Activated naive CD4-positive, alpha-beta T cell (primary cell): ENCODE results near the gene CALCR.
"Not testable (repeated sequence)": the region's sequence is repeated elsewhere in the genome, so short reads cannot be mapped to it uniquely, and the experiment has no call there.

Experiments used
- DNase-seq, 4 experiments: peaks; one replicate each; lab custom pipeline; 2025; lab: John Stamatoyannopoulos, UW

The CALCR gene

DNA sequence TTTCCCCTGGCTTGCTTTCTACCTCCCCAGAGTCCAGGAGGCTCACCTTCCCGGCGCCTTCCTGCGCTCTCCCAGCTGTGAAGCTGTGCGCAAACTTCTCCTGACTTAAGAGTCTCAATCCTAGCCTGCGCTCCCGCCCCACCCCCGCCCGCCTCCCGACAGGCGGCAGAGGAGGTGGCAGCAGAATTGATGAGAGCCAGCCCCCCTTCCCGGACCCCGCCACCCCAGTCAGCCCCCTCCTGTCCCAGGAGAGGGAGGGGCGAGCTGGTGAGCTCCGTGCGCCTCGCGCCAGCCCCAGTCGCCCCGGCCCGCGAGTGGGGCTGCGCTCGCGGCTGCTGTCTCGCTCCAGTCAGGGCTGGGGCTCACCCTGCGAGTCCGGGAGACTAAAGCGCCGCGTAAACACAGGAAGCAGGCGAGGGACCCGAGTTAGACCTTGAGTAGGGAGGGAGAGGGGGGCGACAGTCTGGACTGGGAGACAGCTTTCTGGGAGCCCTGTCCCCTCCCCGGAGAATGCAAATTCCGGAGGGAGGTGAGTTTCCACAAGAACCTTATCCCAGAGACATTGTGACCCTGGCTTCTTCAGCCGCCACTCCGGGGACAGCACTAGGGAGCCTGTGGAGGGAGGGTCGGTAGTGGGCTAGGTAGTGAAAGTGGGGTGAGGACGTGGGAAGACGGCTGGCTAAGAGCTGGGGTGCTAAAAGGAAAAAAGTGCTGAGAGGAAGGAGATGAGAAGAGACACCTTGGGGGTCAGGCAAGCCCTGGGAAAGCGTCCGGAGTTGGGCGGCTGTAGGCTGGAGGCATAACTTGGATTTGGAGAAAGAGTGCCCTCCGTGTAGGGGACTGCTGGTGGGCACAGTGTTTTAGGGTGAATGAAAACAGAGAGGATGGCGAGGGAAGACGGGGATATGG is at the start of gene CALCR:
Gene CALCR, minus strand, starts transcription at position 79 of the 909 bp plus-strand sequence. CDS start 87,743 bp downstream, outside the sequence.
- DNase-seq: no peak

DNA sequence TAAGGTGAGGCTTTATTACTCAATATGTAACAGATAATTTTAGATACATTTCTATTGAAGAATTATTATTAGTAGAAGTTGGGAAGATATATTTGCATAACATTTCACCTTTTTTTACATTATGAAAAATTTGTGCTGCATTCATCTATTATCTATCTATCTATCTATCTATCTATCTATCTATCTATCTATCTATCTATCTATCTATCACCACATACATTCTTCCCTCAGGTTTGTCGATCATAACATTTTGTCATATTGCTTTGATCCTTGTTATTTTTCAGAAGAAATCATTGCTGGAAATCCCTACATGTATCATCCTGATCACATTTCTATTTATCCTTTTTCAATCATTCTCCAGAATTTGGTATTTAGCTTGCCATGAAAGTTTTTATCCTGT is 49.3 kb upstream of the CALCR start:
- no peak for DNase-seq

GRCh38 chr7:93622036-93623033 is 47.8 kb upstream of the CALCR start:
- DNase-seq: no peak

DNA sequence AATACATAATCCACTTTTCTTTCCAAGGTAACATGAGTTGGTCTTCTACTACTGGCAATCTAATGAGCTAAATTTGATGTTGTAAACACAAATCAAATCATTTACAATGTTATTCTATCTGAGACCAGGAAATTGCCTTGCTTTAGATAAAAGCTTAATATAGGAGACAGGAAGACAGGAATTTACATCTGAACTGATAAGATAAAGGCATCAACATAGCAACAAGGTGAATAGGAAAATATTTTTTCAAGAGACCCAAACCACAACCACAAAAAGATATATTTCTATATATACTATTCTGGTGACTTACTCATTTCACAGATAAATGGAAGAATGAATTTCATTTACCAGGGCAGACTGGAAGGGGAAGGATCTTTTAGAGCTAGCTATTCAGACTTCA is 46.3 kb upstream of the CALCR start:
- DNase-seq: no peak

GRCh38 chr7:93620057-93620456 is 45.5 kb upstream of the CALCR start:
- no peak for DNase-seq

DNA sequence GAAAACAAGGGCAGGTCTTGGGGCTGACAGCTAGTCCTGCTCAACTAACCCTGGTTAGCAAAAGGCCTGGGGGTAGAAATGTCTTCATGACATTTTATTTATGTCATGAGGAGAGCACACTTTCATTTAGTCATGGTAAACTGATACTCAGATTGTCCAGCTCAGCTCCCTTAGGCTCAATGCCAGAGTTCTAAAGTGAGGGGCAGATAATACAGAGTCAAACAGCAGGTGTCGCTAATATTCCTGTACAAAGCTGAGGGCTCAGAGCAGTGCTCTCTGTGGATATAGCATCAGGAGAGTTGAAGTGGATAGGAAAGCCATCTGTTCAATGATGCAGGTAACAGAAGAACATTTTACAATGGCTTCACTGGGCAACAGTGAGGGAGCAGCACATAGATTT is 26.8 kb upstream of the CALCR start:
- no peak for DNase-seq

GRCh38 chr7:93594250-93594649 is 19.7 kb upstream of the CALCR start:
- DNase-seq: no peak

GRCh38 chr7:93592588-93593266 is 18.2 kb upstream of the CALCR start:
- DNase-seq: no peak

GRCh38 chr7:93591224-93592050 is 16.9 kb upstream of the CALCR start:
- not testable (repeated sequence) for DNase-seq

DNA sequence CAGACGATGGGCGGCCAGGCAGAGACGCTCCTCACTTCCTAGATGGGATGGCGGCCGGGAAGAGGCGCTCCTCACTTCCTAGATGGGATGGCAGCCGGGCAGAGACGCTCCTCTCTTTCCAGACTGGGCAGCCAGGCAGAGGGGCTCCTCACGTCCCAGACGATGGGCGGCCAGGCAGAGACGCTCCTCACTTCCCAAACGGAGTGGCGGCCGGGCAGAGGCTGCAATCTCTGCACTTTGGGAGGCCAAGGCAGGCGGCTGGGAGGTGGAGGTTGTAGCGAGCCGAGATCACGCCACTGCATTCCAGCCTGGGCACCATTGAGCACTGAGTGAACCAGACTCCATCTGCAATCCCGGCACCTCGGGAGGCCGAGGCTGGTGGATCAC is 11.9 kb upstream of the CALCR start:
- not testable (repeated sequence) for DNase-seq

DNA sequence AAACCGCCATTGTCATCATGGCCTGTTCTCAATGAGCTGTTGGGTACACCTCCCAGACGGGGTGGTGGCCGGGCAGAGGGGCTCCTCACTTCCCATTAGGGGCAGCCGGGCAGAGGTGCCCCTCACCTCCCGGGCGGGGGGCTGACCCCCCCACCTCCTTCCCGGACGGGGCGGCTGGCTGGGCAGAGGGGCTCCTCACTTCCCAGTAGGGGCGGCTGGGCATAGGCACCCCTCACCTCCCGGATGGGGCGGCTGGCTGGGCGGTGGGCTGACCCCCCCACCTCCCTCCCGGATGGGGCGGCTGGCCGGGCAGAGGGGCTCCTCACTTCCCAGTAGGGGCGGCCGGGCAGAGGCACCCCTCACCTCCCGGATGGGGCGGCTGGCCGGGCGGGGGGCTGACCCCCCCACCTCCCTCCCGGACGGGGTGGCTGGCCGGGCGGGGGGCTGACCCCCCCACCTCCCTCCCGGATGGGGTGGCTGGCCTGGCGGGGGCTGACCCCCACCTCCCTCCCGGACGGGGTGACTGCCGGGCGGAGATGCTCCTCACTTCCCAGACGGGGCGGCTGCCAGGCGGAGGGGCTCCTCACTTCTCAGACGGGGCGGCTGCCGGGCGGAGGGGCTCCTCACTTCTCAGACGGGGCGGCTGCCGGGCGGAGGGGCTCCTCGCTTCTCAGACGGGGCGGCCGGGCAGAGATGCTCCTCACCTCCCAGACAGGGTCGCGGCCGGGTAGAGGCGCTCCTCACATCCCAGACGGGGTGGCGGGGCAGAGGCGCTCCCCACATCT is 11.4 kb upstream of the CALCR start:
- DNase-seq: not testable (repeated sequence)

DNA sequence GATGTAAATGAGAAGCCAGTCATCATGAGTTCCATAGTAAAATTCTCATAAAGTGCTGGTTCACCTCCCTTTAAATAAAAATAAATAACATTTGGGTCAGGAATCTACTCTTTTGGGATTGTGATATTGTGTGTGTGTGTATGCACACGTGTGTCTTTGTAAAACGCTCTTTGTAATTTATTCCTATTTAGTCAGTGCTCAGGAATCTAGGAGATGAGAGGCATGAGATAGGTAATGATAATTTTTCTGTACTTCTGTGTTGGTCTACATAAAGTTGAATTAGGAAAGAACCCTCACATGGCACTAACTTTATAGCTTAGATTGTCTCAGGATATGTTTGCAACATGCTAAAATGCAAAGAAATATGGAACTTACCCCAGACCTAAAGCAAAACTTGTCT is 4.9 kb upstream of the CALCR start:
- DNase-seq: no peak

DNA sequence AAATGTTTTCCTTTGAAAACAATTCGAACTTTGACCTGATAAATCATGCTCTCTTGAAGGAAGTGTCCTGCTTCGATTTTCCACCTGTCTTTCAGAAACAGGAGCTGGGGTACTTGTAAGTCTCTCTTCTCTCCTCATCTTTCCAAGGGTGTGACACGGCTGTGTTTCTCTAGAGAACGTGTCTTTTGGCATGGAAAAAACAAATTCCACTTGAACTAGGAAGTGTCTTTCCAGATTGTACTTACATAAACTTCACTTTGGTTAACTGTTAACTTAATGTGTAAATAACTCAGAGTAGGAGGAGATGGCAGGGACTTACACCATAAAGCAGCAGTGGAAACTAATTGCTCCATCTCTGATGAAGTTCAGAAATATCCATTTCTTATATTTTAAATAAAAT is 4.2 kb upstream of the CALCR start:
- DNase-seq: no peak

DNA sequence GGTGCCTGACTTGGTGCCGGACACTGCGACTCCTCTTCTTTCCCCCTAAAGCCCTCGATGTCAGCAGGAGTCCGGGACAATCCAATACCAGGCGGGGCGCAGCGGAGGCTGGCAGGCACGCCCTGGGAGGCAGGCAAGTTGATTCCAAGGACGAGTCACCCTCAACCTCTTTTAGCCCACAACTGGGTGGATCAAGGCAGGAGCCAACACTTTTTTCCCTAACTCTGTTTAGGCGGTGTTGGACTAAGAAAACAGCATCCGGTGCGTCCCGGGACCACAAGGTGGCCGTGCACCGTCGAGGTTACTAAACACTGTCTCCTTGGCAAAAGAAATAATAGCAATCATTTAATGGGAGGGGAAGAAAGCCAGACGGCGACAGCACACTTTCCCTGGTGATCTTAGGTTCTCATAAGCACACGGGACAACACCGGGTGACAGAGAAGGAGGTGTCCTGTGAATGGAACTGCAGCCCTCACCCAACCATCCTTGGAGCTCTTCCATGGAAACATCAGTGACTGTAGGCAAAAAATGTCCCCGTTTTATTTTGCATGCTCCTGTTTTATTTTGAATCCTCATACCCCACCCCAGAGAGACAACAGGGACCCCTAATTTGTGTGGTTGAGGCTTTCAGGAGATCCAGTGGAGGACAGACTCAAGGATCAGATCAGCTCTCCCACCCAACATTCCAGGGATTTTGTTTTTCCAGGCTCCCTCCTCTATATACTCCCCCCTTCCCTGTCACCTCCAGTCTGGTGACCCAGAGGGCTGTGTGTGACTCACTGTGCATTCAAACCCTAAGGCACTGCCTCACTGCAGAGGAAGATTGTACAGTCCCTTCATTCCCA is 1.3 kb upstream of the CALCR start:
- no peak for DNase-seq

DNA sequence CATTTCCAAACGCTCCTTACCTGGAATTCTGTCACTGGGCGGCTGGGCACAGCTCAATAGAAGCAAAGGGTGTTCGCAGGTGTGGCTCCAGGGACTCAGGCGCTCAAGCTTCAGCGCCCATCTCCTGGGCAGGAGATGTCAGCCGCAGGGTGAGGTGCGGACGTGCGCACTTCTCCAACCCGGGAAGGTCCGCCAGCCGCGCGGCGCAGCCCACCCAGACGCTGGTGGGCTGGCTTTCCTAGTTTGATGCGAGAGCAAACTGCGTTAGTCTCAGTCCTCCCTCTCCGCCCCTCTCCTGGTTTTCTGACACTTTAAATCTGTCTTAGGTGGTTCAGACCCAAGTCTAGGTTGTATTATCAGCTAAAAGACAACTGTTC is 267 bp downstream of the CALCR start:
- no peak for DNase-seq

DNA sequence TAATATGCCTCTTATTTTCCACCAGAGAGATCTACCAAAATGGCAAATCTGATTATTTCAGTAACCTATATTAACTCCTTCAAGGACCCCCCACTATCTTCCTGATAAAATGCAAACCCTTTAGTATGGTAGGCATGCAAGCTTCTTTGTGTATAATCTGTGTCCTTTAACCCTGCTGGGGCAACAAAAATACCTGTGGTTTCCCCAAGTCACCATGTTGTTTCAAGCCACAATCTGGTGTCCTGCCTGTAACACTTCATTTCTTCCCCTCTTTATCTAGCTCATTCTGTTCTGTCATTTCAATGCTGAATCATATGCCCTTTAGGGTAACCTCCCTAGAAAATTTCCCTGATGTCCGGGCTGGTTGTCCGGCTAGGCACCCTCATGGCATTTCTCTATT is 5.3 kb downstream of the CALCR start:
- no peak for DNase-seq

GRCh38 chr7:93566876-93567275 is 7.6 kb downstream of the CALCR start:
- no peak for DNase-seq

DNA sequence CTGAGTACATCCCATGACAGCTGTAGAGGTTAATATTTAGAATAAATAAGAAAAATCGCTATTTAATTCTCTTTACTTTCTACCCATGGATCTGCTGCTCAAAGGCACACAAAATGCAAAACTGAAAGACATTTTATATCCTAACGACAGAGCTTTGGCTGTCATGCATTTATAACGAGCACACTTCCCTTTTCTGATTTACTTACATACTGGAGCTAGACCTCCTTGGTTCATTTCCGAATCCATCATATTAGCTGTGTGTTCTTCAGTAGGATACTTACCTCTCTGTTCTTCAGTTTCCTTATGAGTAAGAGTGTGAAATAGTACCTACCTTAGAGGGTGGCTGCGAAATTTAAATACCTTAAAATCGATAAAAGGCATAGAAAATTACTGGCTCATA is 10.9 kb downstream of the CALCR start:
- DNase-seq: no peak

DNA sequence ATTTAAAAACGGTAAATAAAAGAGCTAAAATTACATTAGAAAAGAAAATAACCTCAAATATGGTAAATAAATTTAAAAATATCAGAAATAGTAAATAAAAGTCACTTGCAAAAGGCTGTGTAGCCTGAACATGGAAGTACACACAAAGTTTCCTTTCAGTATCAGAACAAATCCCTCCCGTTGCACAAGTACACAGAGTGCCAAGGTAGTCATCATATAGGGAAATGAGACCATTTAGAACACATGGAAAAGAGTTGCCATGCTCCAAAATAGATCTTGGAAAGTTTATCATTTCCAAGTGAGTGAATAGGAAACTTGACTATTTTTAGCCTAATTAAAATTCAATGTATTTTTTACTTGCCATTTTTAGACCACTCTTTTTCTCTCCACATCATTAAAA is 11.6 kb downstream of the CALCR start:
- DNase-seq: no peak

DNA sequence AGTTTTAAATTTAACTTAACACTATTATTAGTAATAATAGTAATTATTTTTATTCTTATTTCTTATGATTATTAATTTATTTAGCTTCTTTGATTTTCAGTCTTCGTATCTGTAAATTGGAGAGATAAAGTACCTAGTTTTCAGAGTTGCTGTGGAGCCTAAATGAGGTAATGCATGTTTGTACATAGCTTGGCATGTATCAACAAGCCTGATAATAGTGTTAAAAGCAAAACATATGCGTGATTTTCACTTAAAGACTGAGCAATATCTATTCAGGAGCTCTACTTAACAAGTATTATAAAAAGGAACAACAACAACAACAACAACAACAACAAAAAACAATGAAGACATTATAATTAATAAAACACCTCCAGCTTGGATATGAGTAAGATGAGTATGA is 12.4 kb downstream of the CALCR start:
- no peak for DNase-seq
